Mesothelial cell of epicardium (in vitro differentiated cells): ENCODE results near the gene RIN2. TPM values are rescaled to one million over a fixed set of nuclear protein-coding genes. Genes with fewer than 3 reads are reported as not detected.
A peak's percentile ranks its signal among the peaks of the same experiment; 100 is the strongest.

ENCODE experiments used
- DNase-seq, 2 experiments: peaks; one replicate each; pipeline ENCODE4 v3.0.0; 2021; ENCODE audit warnings: low spot score in 2 of 2; ENCODE audit not compliant: unreplicated experiment in 2 of 2
- H3K27ac Mint-ChIP-seq: 2 replicates; pipeline ENCODE4 v1.8.0; 2021; ENCODE audit warnings: mixed read lengths
- H3K27me3 Mint-ChIP-seq: 2 replicates; pipeline ENCODE4 v1.8.0; 2021; ENCODE audit warnings: low read depth, mixed read lengths
- H3K36me3 Mint-ChIP-seq: 2 replicates; pipeline ENCODE4 v1.8.0; 2021; ENCODE audit warnings: mixed read lengths
- H3K4me1 Mint-ChIP-seq: 2 replicates; pipeline ENCODE4 v1.8.0; 2021; ENCODE audit warnings: mixed read lengths
- H3K4me3 Mint-ChIP-seq: 2 replicates; pipeline ENCODE4 v1.8.0; 2021; ENCODE audit warnings: mild to moderate bottlenecking, moderate library complexity, mixed read lengths
- H3K9me3 Mint-ChIP-seq: 2 replicates; pipeline ENCODE4 v1.8.0; 2021; ENCODE audit warnings: mixed read lengths
- total RNA-seq: library from RNA; stranded (reverse); gene quantifications from 3 replicates; pipeline ENCODE4 v1.2.1, GENCODE V29; 2021
- TF ChIP-seq, protein P1 (sequence below): fragments of 200-600 bp; sonication (generic); IDR thresholded peaks from one replicate; pipeline ENCODE4 v1.5.0; 2021; ENCODE audit warnings: antibody characterized with exemption; ENCODE audit not compliant: unreplicated experiment

The RIN2 gene
- total RNA-seq, 1 donor from 2014 or later, result 59.4 TPM

DNA sequence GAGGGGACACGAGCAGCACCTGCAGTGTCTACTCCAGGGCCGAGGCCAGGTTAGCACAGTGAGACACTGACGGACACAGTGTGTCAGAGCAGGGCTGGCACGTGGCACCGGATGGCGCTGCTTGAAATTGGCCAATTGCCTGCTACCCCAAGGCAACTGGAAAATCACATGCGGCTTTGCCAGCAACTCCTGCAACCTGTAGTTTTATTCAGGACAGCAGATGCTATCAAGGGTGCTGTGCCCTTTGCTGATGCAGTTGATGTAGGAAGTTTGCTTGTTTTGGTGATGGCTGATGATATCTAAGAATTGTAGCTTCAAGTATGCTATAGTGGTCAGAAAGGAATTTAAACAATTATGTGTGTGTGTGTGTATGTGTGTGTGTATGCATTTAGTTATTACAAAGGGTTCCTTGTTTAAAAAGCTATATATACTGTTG lies 25.9 kb downstream of the RIN2 start:
- peak overlapping the region; percentile 91 for H3K27ac Mint-ChIP-seq
- H3K36me3 Mint-ChIP-seq, result peaks cover 13% of the 10 kb centered on the region
- peaks cover 47% of the 10 kb centered on the region for H3K4me1 Mint-ChIP-seq
- H3K9me3 Mint-ChIP-seq, result peaks cover 9% of the 10 kb centered on the region
- TF ChIP-seq, protein P1, sequence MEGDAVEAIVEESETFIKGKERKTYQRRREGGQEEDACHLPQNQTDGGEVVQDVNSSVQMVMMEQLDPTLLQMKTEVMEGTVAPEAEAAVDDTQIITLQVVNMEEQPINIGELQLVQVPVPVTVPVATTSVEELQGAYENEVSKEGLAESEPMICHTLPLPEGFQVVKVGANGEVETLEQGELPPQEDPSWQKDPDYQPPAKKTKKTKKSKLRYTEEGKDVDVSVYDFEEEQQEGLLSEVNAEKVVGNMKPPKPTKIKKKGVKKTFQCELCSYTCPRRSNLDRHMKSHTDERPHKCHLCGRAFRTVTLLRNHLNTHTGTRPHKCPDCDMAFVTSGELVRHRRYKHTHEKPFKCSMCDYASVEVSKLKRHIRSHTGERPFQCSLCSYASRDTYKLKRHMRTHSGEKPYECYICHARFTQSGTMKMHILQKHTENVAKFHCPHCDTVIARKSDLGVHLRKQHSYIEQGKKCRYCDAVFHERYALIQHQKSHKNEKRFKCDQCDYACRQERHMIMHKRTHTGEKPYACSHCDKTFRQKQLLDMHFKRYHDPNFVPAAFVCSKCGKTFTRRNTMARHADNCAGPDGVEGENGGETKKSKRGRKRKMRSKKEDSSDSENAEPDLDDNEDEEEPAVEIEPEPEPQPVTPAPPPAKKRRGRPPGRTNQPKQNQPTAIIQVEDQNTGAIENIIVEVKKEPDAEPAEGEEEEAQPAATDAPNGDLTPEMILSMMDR, result no peak
- DNase-seq, result no peak
- H3K4me3 Mint-ChIP-seq, result no peak overlapping the region
- H3K27me3 Mint-ChIP-seq, result no peaks in the 10 kb centered on the region

DNA sequence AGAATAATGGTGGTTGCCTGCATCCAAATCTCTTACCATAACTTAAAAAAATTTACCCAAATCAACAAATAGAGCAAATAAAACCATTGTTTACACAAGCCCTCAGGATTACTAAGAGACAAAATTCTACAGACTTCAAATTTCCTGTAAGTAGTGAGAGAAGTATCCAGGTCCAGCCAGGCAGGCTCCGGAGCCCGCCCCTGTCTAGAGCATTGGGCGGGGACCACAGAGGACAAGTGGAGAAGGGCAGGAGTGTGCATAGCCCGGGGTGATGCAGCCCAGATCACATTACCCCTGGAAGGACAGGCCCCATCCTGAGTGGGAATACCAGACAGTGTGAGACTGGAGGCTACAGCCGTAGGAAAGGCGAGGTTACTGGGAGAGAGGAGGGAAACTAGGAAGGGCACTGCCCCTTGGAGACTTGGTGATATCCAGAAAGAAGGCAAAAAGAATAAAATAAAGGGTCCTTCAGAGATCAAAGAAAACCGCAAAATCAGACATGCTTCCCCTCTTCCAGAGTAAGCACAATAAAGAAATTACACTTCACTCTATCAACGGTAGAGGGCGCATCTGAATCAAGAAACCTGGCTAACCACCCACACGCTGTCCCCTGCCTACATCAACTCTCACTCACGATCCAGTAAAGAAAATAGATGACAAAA lies 26.6 kb downstream of the RIN2 start:
- Mint-ChIP-seq H3K4me1 (peaks cover 46% of the 10 kb centered on the region), H3K4me3 (peak overlapping the region; percentile 17), H3K27ac (peak overlapping the region; percentile 91), H3K9me3 (peaks cover 15% of the 10 kb centered on the region), H3K27me3 (no peaks in the 10 kb centered on the region), H3K36me3 (peaks cover 17% of the 10 kb centered on the region)
- TF ChIP-seq, protein P1, result peak; percentile 84
- no peak for DNase-seq

DNA sequence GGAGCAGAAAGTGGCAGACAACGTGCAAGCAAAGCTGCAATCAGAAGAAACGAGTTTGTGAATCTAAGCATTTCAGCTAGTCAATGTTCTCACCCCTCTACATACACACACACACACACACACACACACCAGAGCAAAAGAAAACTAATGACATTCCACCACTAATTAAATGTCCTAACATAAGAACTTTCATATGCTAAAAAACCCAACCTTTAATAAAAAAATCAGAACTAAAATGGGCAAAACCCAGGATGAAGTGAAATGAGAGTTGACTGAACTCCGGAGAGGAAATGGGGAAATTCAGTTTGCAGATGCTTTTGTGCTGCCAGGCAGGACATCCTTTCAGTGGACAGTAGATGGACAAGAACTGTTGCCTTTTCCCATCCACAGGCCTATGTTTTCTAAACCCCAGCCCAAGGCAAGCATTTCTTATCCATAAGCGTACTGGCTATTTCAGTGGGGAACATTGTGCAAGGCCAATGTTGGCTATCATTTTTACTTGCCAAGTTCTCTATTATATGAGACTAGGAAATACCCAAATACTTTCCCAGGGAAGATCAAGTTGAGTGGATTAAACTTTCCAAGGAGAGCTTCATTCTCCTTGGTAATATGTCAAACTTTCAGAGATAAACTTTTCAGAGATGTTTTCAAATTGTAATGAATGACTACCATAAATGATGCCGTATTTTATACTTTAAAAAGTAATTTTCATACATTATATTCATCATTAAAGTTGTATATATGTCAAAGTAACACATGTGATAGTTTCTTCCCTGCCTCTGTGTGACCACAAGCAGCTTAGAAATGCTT lies 27.3 kb downstream of the RIN2 start:
- peaks cover 18% of the 10 kb centered on the region for H3K9me3 Mint-ChIP-seq
- H3K4me3 Mint-ChIP-seq, result no peak overlapping the region
- no peak for DNase-seq
- H3K4me1 Mint-ChIP-seq, result peaks cover 43% of the 10 kb centered on the region
- peak overlapping the region; percentile 91 for H3K27ac Mint-ChIP-seq
- TF ChIP-seq, protein P1, result no peak
- no peaks in the 10 kb centered on the region for H3K27me3 Mint-ChIP-seq
- H3K36me3 Mint-ChIP-seq, result peaks cover 22% of the 10 kb centered on the region

DNA sequence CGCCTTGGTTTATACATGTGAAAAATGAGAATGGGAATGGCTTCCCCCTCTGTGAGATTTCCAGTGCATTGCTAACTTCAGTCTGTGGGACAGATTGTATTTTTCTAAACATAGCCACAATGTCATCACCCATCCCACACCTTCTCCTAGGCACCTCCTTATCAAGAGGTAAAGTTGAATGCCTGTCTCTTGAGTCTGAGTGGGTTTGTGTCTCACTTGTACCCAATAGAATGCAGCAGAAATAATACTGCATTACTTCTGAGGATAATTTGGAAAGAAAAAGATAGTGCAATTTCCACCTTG lies 27.9 kb downstream of the RIN2 start:
- DNase-seq, result no peak

GRCh38 chr20:19786311-19786710 lies 28.3 kb downstream of the RIN2 start:
- H3K4me1 Mint-ChIP-seq, result peaks cover 43% of the 10 kb centered on the region
- H3K27ac Mint-ChIP-seq, result peak overlapping the region; percentile 80
- peaks cover 19% of the 10 kb centered on the region for H3K36me3 Mint-ChIP-seq
- no peaks in the 10 kb centered on the region for H3K27me3 Mint-ChIP-seq
- DNase-seq, result no peak
- no peak overlapping the region for H3K4me3 Mint-ChIP-seq
- peaks cover 18% of the 10 kb centered on the region for H3K9me3 Mint-ChIP-seq
- TF ChIP-seq, protein P1, result no peak

More for the DNA sequence above, 27.9 kb downstream of the RIN2 start:
- Mint-ChIP-seq H3K27me3 (no peaks in the 10 kb centered on the region), H3K27ac (peak overlapping the region; percentile 80), H3K9me3 (peaks cover 18% of the 10 kb centered on the region), H3K4me1 (peaks cover 43% of the 10 kb centered on the region), H3K4me3 (no peak overlapping the region), H3K36me3 (peaks cover 21% of the 10 kb centered on the region)
- TF ChIP-seq, protein P1, result no peak
